OCI-M2 (cell line): ENCODE data around the gene IER5.

ENCODE experiments used
- DNase-seq: peaks from one replicate; lab custom pipeline; 2025; ENCODE audit not compliant: unreplicated experiment; lab: John Stamatoyannopoulos, UW

Gene IER5

DNA sequence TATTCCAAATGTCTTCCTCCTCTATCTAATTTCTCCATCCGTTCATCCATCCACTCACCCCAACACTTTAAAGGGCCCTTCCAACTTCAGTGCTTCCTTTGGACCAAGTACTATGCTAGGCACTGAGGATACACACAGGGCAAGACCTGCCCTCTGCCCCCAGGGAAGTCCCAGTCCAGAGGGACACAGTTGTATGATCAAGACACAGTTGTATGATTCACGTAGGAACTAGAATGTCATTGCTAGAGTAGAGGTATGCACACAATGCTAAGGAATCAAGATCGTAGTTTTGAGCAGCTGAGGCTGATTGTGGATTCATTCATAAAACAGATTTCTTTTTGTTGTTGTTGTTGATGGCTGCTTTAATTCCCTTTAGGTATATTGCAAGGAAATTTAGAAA, 11.6 kb upstream of the IER5 start:
- DNase-seq: no peak

- DNase-seq: no peak
Observed at GRCh38 chr1:181077576-181078242, 10.8 kb upstream of the IER5 start.

DNA sequence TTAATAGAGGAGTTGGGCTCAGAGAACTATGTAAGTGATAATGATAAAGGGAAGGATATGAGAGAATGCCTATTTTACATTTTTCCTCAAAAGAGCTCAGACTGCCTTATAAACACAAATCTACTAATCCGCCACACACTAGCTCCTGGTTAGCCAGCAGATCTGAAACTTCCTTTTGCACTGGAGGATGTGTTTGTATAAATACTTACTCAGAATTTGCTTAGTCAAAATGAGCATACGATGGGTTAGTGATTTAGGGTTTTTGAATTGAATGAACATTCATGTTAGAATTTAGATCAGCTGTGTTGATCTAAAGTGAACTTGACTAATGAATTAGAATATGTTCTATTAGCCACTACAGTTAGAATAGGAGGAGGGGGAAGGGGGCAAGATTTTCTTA, 9.1 kb upstream of the IER5 start:
- DNase-seq: no peak

GRCh38 chr1:181079920-181080319, 8.6 kb upstream of the IER5 start:
- no peak for DNase-seq

DNA sequence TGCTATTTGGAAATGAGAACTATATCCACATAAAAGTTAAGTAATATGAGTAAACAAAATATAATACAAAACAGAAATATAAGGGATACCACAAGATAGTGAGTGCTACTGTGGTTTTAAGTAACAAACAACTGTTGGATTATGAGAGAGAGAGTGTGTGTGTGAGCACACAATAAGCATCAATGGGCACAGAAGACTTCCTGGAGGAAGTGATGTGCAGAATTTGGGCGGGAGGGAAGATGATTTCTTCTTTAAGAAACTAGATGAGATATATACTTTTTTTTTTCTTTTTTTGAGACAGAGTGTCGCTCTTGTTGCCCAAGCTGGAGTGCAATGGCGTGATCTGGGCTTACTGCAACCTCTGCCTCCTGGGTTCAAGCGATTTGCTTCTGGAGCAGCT, 7.9 kb upstream of the IER5 start:
- no peak for DNase-seq

GRCh38 chr1:181081395-181081794, 7.1 kb upstream of the IER5 start:
- no peak for DNase-seq

- DNase-seq: no peak
Observed at GRCh38 chr1:181083842-181084605, 4.5 kb upstream of the IER5 start.

DNA sequence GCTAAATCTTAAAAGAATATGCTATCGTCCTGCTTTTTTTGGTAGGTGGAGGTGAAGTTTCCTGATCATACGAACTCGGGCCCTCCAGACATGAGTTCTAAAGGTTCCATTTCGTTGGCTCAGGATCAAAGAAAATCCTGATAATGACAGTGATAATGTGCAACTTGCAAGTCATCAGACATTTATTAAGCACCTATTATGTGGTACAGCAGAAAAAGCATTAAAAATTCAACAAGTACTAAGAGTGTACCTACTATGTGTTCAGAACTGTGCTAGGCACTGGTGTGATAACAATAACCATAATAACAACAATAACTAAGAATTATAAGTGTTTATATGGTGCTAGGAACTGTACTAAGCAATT, 3.9 kb upstream of the IER5 start:
- DNase-seq: no peak

- no peak for DNase-seq
Observed at GRCh38 chr1:181086091-181086490, 2.4 kb upstream of the IER5 start.

DNA sequence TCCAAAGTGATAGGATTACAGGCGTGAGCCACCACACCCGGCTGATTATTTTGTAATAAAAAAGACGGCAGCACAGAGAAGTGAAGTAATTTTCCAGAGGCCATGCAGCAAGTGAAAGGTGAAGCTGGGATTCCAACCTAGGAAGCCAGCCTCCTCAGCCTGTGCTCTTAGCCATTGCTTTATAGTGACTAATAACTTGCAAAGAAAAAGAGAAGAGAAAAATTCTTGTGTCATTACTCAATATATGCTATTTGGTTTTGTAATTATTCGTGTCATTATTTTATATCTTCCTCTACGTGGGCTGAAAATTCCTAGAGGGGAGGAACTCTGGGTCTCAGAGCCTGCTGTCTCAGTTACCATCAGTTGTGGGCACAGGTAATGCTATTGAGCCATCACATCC, 1.6 kb upstream of the IER5 start:
- no peak for DNase-seq

GRCh38 chr1:181087400-181087901, 1.0 kb upstream of the IER5 start:
- no peak for DNase-seq

DNA sequence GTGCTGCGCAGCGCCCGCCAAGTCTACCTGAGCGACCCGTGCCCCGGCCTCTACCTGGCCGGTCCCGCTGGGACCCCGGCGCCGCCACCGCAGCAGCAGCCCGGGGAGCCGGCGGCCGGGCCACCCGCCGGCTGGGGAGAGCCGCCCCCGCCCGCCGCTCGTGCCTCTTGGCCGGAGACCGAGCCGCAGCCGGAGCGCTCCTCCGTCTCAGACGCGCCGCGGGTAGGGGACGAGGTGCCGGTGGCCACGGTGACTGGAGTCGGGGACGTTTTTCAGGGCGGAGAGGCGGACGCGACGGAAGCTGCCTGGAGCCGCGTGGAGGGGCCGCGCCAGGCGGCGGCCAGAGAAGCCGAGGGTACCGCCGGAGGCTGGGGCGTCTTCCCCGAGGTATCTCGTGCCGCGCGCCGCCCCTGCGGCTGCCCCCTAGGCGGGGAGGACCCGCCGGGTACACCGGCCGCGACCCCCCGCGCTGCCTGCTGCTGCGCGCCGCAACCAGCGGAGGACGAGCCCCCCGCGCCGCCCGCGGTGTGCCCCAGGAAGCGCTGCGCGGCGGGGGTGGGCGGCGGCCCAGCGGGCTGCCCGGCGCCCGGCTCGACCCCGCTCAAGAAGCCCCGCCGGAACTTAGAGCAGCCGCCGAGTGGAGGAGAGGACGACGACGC, 646 bp downstream of the IER5 start:
- DNase-seq: no peak

GRCh38 chr1:181089676-181090544, 1.4 kb downstream of the IER5 start:
- DNase-seq: no peak

DNA sequence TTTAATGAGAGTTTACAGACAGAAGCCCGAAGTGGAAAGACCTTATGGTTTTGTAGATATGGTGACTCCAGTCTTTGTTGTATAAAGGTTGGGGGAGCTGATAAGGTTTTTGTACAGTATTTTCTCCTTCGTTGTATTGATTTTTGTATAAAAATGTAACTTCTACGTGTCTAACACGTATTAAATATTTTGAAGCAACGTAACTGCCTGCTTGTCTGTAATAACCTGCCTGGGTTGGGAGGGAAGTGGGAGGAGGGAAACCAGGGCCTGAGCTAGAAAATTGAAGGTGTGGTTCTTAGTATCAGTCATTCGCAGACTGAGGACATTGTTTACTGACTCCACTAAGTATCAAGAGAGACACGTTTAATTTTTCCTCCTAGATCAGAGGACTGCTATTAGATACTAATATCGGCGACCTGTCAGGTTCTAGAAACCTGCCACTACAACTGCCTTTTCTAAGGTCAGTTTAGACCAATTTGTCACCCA, 2.2 kb downstream of the IER5 start:
- DNase-seq: no peak

GRCh38 chr1:181091309-181092040, 3.0 kb downstream of the IER5 start:
- no peak for DNase-seq

- DNase-seq: no peak
Observed at GRCh38 chr1:181092056-181092455, 3.6 kb downstream of the IER5 start.

- no peak for DNase-seq
Observed at GRCh38 chr1:181092883-181093458, 4.5 kb downstream of the IER5 start.

- no peak for DNase-seq
Observed at GRCh38 chr1:181094416-181095212, 6.1 kb downstream of the IER5 start.

DNA sequence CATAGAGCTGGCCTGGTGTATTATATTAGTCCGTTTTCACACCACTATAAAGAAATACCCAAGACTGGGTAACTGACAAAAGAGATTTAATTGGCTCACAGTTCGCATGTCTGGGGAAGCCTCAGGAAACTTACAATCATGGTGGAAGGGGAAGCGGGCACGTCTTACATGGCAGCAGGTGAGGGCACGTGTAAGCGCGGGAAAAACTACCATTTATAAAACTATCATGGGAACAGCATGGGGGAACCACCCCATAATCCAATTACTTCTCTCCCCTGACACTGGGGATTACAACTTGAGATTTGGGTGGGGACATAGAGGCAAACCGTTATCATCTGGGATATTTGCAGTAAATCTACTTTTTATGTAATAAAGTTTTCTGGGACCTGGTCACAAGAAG, 6.8 kb downstream of the IER5 start:
- no peak for DNase-seq
